Germinal center (tissue), 1 donor: ENCODE data around the gene HNF4A.

Experiments
- DNase-seq: peaks from one replicate; pipeline ENCODE4 v3.0.0; 2012; ENCODE audit warnings: mixed read lengths, low spot score

The HNF4A gene

GRCh38 chr20:44392776-44393607 lies 37.5 kb downstream of the HNF4A start:
- DNase-seq = no peak

GRCh38 chr20:44393608-44394451 lies 38.3 kb downstream of the HNF4A start:
- DNase-seq = no peak

- no peak for DNase-seq
Measured at GRCh38 chr20:44394452-44394701, 38.9 kb downstream of the HNF4A start.

GRCh38 chr20:44394702-44395460 lies 39.4 kb downstream of the HNF4A start:
- no peak for DNase-seq

GRCh38 chr20:44395461-44396340 lies 40.2 kb downstream of the HNF4A start:
- no peak for DNase-seq

GRCh38 chr20:44396369-44397130 lies 41.1 kb downstream of the HNF4A start:
- no peak for DNase-seq

- no peak for DNase-seq
Measured at GRCh38 chr20:44398335-44398734, 42.8 kb downstream of the HNF4A start.

- no peak for DNase-seq
Measured at GRCh38 chr20:44399446-44399845, 43.9 kb downstream of the HNF4A start.

GRCh38 chr20:44400671-44400969 lies 45.1 kb downstream of the HNF4A start:
- no peak for DNase-seq

GRCh38 chr20:44400970-44401769 lies 45.7 kb downstream of the HNF4A start:
- no peak for DNase-seq

GRCh38 chr20:44401770-44402390 lies 46.4 kb downstream of the HNF4A start:
- DNase-seq = no peak

- no peak for DNase-seq
Measured at GRCh38 chr20:44402391-44403193, 47.1 kb downstream of the HNF4A start.

GRCh38 chr20:44403194-44404112 lies 48.0 kb downstream of the HNF4A start:
- no peak for DNase-seq

- DNase-seq = no peak
Measured at GRCh38 chr20:44404204-44405181, 49.0 kb downstream of the HNF4A start.

GRCh38 chr20:44405257-44405656 lies 49.8 kb downstream of the HNF4A start:
- DNase-seq = no peak

GRCh38 chr20:44405785-44406571 lies 50.5 kb downstream of the HNF4A start:
- DNase-seq = no peak
